Activated naive CD4-positive, alpha-beta T cell treated with anti-CD3 and anti-CD28 coated beads, Interleukin-2, amount 10 ng/mL, durations not matched to agents 7 days and 5 days (primary cell): ENCODE measurements around the gene MIAT.

ENCODE experiments used
- CTCF ChIA-PET: fragments of 350-600 bp; sonication (Branson Sonifier 250); formaldehyde crosslinking; loops from one replicate; lab custom pipeline; 2021; ENCODE audit warnings: antibody characterized with exemption; lab: Charles Lee
- DNase-seq: peaks from one replicate; pipeline ENCODE4 v3.0.0-alpha.2; 2020
- H3K27ac Mint-ChIP-seq: one replicate; pipeline ENCODE4 v1.8.0; 2021; ENCODE audit warnings: mild to moderate bottlenecking, moderate library complexity, mixed read lengths
- H3K27me3 Mint-ChIP-seq: one replicate; pipeline ENCODE4 v1.8.0; 2021; ENCODE audit warnings: mild to moderate bottlenecking, mixed read lengths
- H3K36me3 Mint-ChIP-seq: one replicate; pipeline ENCODE4 v1.8.0; 2021; ENCODE audit warnings: mixed read lengths
- H3K4me1 Mint-ChIP-seq: one replicate; pipeline ENCODE4 v1.8.0; 2021; ENCODE audit warnings: mixed read lengths
- H3K4me3 Mint-ChIP-seq: one replicate; pipeline ENCODE4 v1.8.0; 2021; ENCODE audit warnings: mild to moderate bottlenecking, moderate library complexity, mixed read lengths
- H3K9me3 Mint-ChIP-seq: one replicate; pipeline ENCODE4 v1.8.0; 2021; ENCODE audit warnings: mixed read lengths

The MIAT gene

GRCh38 chr22:26619510-26619909 lies 37.9 kb upstream of the MIAT start:
- no peak overlapping the region for H3K4me3 Mint-ChIP-seq
- no peaks in the 10 kb centered on the region for H3K9me3 Mint-ChIP-seq
- no peaks in the 10 kb centered on the region for H3K36me3 Mint-ChIP-seq
- CTCF ChIA-PET: no interaction called here
- H3K27me3 Mint-ChIP-seq: peaks cover 35% of the 10 kb centered on the region
- peaks cover 17% of the 10 kb centered on the region for H3K4me1 Mint-ChIP-seq
- no peak overlapping the region for H3K27ac Mint-ChIP-seq
- DNase-seq: no peak

GRCh38 chr22:26620197-26620596 lies 37.2 kb upstream of the MIAT start:
- Mint-ChIP-seq H3K36me3 (no peaks in the 10 kb centered on the region), H3K9me3 (no peaks in the 10 kb centered on the region), H3K4me1 (peaks cover 14% of the 10 kb centered on the region), H3K4me3 (no peak overlapping the region), H3K27ac (no peak overlapping the region), H3K27me3 (peaks cover 38% of the 10 kb centered on the region)
- CTCF ChIA-PET: no interaction called here
- no peak for DNase-seq

GRCh38 chr22:26621663-26622062 lies 35.7 kb upstream of the MIAT start, which contains the start of gene CRYBA4:
Gene CRYBA4, plus strand, starts transcription at chr22:26621963. Its CDS starts 634 bp downstream, at chr22:26622597.
- CTCF ChIA-PET: interaction anchor here (1.1 kb wide), 1 partner anchor 161 kb away, joined by 3 read pairs; no protein-coding TSS in a partner anchor
- Mint-ChIP-seq H3K4me3 (no peak within 1 kb of the TSS), H3K27ac (no peak within 1 kb of the TSS), H3K27me3 (peaks cover 46% of the 10 kb centered on the region), H3K36me3 (no peaks in the 10 kb centered on the region), H3K9me3 (no peaks in the 10 kb centered on the region), H3K4me1 (peaks cover 10% of the 10 kb centered on the region)
- DNase-seq: no peak

DNA sequence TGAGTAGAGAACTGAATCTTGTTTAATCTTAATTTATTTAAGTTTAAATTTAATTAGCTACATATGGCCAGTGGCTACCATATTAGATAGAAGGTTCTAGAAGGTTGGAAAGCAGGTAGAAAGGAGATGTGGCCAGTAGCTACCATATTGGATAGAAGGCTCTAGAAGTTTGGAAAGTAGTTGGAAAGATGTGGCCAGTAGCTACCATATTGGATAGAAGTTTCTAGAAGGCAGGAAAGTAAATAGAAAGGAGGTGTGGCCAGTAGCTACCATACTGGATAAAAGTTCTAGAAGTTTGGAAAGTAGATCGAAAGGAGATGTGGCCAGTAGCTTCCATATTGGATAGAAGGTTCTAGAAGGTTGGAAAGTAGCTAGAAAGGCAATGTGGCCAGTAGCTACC lies 33.4 kb upstream of the MIAT start:
- no peak for DNase-seq

GRCh38 chr22:26624803-26625202 lies 32.6 kb upstream of the MIAT start:
- Mint-ChIP-seq H3K27ac (no peak overlapping the region), H3K4me1 (peaks cover 11% of the 10 kb centered on the region), H3K9me3 (no peaks in the 10 kb centered on the region), H3K27me3 (peaks cover 44% of the 10 kb centered on the region), H3K36me3 (no peaks in the 10 kb centered on the region), H3K4me3 (no peak overlapping the region)
- CTCF ChIA-PET: interaction anchor here (1.2 kb wide), 1 partner anchor 17 kb away, joined by 3 read pairs; no protein-coding TSS in a partner anchor
- DNase-seq: no peak

More for the DNA sequence above, 33.4 kb upstream of the MIAT start:
- CTCF ChIA-PET: interaction anchor here (1.2 kb wide), 1 partner anchor 17 kb away, joined by 3 read pairs; no protein-coding TSS in a partner anchor
- Mint-ChIP-seq H3K27ac (no peak overlapping the region), H3K4me3 (no peak overlapping the region), H3K4me1 (peaks cover 11% of the 10 kb centered on the region), H3K36me3 (no peaks in the 10 kb centered on the region), H3K27me3 (peaks cover 51% of the 10 kb centered on the region), H3K9me3 (no peaks in the 10 kb centered on the region)

- peaks cover 24% of the 10 kb centered on the region for H3K4me1 Mint-ChIP-seq
- no peak for DNase-seq
- no peaks in the 10 kb centered on the region for H3K36me3 Mint-ChIP-seq
- no peak overlapping the region for H3K4me3 Mint-ChIP-seq
- peaks cover 50% of the 10 kb centered on the region for H3K27me3 Mint-ChIP-seq
- peaks cover 1% of the 10 kb centered on the region for H3K9me3 Mint-ChIP-seq
- CTCF ChIA-PET: no interaction called here
- no peak overlapping the region for H3K27ac Mint-ChIP-seq
Observed at GRCh38 chr22:26629988-26630761, 27.2 kb upstream of the MIAT start.

DNA sequence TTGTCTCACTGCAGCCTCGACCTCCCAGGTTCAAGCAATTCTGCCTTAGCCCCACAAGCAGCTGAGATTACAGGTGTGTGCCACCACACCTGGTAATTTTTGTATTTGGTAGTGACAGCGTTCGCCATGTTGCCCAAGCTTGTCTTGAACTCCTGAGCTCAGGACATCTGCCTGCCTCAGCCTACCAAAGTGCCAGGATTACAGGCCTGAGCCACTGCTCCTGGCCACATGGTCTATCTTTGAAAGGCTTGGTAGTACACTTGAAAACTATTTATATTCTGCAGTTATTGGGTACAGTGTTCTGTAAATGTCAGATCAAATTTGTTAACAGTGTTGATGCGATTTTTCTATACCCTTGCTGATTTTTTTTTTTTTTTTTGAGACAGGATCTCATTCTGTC lies 26.1 kb upstream of the MIAT start:
- Mint-ChIP-seq H3K27ac (no peak overlapping the region), H3K36me3 (no peaks in the 10 kb centered on the region), H3K4me1 (peaks cover 24% of the 10 kb centered on the region), H3K4me3 (no peak overlapping the region), H3K9me3 (peaks cover 1% of the 10 kb centered on the region), H3K27me3 (peaks cover 41% of the 10 kb centered on the region)
- CTCF ChIA-PET: no interaction called here
- DNase-seq: no peak

- H3K9me3 Mint-ChIP-seq: peaks cover 1% of the 10 kb centered on the region
- H3K27ac Mint-ChIP-seq: no peak overlapping the region
- CTCF ChIA-PET: no interaction called here
- H3K4me3 Mint-ChIP-seq: no peak overlapping the region
- H3K27me3 Mint-ChIP-seq: peaks cover 37% of the 10 kb centered on the region
- no peak for DNase-seq
- peaks cover 16% of the 10 kb centered on the region for H3K4me1 Mint-ChIP-seq
- no peaks in the 10 kb centered on the region for H3K36me3 Mint-ChIP-seq
Observed at GRCh38 chr22:26632422-26633155, 24.8 kb upstream of the MIAT start.

DNA sequence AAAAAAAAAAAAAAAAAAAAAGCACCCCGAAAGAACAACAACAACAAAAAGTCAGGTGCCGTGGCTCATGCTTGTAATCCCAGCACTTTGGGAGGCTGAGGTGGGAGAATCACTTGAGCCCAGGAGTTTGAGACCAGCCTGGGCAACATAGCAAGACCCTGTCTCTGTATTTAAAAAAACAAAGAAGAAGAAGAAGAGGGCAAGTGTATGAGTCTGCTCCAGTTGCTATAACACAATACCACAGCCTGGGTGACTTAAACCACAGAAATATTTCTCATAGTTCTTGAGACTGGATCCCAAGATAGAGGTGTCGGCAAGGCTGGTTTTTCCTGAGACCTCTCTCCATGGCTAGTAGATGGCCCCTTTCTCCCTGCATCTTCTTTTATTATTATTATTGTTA lies 23.2 kb upstream of the MIAT start:
- CTCF ChIA-PET: interaction anchor here (0.8 kb wide), 1 partner anchor 42 kb away, joined by 3 read pairs; no protein-coding TSS in a partner anchor
- Mint-ChIP-seq H3K9me3 (peaks cover 1% of the 10 kb centered on the region), H3K4me1 (peaks cover 13% of the 10 kb centered on the region), H3K36me3 (no peaks in the 10 kb centered on the region), H3K27me3 (peaks cover 29% of the 10 kb centered on the region), H3K4me3 (no peak overlapping the region), H3K27ac (no peak overlapping the region)
- DNase-seq: no peak

- no peaks in the 10 kb centered on the region for H3K36me3 Mint-ChIP-seq
- H3K4me1 Mint-ChIP-seq: peaks cover 13% of the 10 kb centered on the region
- no peak overlapping the region for H3K4me3 Mint-ChIP-seq
- DNase-seq: no peak
- H3K9me3 Mint-ChIP-seq: peaks cover 1% of the 10 kb centered on the region
- CTCF ChIA-PET: no interaction called here
- no peak overlapping the region for H3K27ac Mint-ChIP-seq
- peaks cover 33% of the 10 kb centered on the region for H3K27me3 Mint-ChIP-seq
Observed at GRCh38 chr22:26635117-26635516, 22.3 kb upstream of the MIAT start.

DNA sequence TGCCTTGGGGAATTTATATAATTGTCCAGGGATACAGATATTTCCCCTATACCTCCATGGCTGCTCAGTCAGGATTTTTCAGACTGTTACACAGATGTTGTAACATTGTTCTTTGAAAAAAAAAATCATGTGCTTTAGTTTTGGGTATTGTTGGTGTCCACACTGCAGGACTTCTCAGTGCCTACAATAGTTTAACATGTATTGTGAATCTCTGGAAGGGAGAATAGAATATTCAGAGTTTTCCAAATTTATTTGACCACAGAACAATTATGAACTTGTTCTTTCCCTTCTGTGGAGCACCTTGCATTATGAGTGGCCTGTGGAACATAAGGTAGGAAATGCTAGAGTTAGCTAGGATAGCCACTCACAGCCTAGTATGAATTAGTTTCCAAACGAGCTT lies 21.1 kb upstream of the MIAT start:
- Mint-ChIP-seq H3K9me3 (no peaks in the 10 kb centered on the region), H3K27ac (no peak overlapping the region), H3K36me3 (no peaks in the 10 kb centered on the region), H3K27me3 (peaks cover 31% of the 10 kb centered on the region), H3K4me3 (no peak overlapping the region), H3K4me1 (peaks cover 22% of the 10 kb centered on the region)
- no peak for DNase-seq
- CTCF ChIA-PET: no interaction called here

GRCh38 chr22:26642465-26643417 lies 14.6 kb upstream of the MIAT start:
- peak overlapping the region; percentile 54 for H3K4me3 Mint-ChIP-seq
- CTCF ChIA-PET: interaction anchor here (0.6 to 1.5 kb wide), 11 partner anchors 14 to 428 kb away, joined by 3 to 7 read pairs (median 4); no protein-coding TSS in a partner anchor
- H3K27me3 Mint-ChIP-seq: peaks cover 11% of the 10 kb centered on the region
- H3K4me1 Mint-ChIP-seq: peaks cover 73% of the 10 kb centered on the region
- no peaks in the 10 kb centered on the region for H3K36me3 Mint-ChIP-seq
- H3K27ac Mint-ChIP-seq: peak overlapping the region; percentile 96
- H3K9me3 Mint-ChIP-seq: no peaks in the 10 kb centered on the region
- DNase-seq: peak; percentile 80

DNA sequence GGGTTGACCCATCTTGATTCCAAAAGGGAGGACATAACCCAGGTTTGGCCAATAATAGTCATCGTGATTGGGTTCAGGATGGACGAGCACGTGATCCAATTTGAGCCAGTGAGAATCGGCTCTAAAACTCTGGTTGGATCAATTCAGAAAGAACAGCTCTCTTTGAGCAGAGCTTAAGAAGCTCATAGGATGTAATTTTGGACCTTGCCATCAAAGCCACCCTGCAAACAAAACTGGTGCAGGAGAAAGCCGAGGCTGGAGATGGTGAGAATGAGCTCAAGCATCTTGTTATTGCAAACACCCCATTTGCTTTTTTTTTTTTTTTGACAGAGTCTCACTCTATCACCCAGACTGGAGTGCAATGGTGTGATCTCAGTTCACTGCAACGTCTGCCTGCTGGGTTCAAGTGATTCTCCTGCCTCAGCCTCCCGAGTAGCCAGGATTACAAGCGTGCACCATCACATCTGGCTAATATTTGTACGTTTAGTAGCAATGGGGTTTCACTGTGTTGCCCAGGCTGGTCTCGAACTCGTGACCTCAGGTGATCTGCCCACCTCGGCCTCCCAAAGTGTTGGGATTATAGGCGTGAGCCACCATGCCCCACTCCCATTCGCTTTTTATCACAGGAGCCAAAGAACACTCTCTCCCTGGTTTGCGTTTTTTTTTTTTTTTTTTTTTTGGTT lies 13.8 kb upstream of the MIAT start:
- peak overlapping the region; percentile 54 for H3K4me3 Mint-ChIP-seq
- CTCF ChIA-PET: interaction anchor here (0.6 to 1.5 kb wide), 7 partner anchors 16 to 429 kb away, joined by 3 to 7 read pairs (median 4); no protein-coding TSS in a partner anchor
- peak overlapping the region; percentile 96 for H3K27ac Mint-ChIP-seq
- DNase-seq: no peak
- peaks cover 82% of the 10 kb centered on the region for H3K4me1 Mint-ChIP-seq
- no peaks in the 10 kb centered on the region for H3K9me3 Mint-ChIP-seq
- no peaks in the 10 kb centered on the region for H3K36me3 Mint-ChIP-seq
- H3K27me3 Mint-ChIP-seq: peaks cover 16% of the 10 kb centered on the region
